ENCODE data around the gene TMEM9. TPM values are rescaled to one million over a fixed set of nuclear protein-coding genes. Genes with fewer than 3 reads are reported as not detected.

Gene TMEM9
- polyA plus RNA-seq, 3 donors: 13.6 to 43.6 (median 22.4) TPM

DNA sequence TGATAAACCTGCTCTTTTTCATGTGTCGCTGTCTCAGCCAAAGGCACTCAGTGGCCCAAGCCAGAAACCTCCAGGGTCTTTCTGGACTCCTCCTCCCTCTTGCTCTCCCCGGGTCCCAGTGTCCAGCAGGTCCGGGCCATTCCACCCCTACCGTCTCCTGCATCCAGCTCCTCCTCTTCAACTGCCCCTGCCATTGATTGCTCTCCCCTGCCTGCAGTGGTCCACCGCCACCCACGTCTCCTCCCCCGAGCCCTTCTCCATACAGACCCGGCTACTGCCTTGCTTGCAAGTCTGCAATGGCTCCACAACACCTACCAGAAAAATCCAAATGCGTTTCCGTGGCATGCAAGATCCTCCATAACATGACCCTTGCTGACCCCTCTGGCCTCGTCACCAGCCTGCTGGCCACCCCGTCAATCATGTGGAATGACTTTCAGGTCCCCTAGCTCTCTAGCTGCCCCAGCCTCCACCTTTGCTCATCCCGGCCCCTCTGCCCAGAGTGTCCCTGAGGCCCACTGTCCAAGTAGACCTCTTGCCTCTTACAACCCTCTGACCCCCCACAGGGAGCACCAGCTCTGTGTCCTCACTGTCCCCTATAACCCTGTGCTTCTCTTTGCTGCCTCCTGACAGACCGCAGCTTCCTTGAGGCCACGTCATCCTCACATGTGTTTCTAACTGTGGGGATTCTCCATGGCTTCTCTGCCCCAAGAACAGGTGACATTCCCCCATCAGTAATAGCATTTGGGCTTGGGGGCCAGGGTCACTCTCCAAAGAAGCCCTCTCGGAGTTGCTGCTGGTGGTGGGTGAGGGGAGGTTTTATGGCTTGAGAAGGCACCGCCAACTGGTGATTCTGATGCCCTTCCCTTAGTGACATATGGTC, 57.1 kb downstream of the TMEM9 start:
- intact Hi-C loops (cut with micrococcal nuclease): no loop called here
- peaks cover 2 to 6% (median 3%) of the 10 kb centered on the region in 3 donors for H3K27me3 Mint-ChIP-seq (ENCODE audit: low read depth in 3 of 3)
- no peak overlapping the region for H3K27ac Mint-ChIP-seq

DNA sequence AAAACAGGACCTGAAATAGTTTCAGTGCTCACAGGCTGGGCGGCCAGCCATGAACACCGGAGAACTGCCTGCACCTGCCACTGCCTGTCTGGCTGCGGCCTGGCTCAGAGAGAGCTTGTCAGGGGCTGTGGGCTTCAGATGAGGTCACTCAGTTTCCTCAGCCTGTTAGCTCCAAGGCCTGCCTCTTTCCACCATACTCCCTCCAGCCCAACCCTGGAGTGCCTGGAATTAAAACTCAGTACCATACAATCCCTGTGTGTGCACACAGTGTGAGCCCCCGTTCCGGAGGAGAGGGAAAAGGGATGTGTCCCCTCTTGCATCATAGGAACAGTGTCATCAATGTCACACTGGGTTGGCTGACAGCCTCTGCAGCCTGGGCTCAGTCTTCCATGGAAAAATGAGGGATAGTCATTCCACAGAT, 58.2 kb downstream of the TMEM9 start:
- Histone ChIP-seq H3K9ac (ENCODE audit: insufficient read depth, low read length, poor library complexity, severe bottlenecking) (no peak overlapping the region), H3K27ac (ENCODE audit: low read depth in 1 of 2, low read length in 2 of 2) (no peak overlapping the region), H2AFZ (ENCODE audit: insufficient read depth, low read depth, low read length, poor library complexity, severe bottlenecking) (no peak overlapping the region), H3K9me3 (replicated peaks in 1 of 2; ENCODE audit: control insufficient read depth in 1 of 2, insufficient read depth in 1 of 2, low read length in 2 of 2) (no peaks in the 10 kb centered on the region), H3K79me2 (ENCODE audit: insufficient read depth, low read length) (no peaks in the 10 kb centered on the region), H3K36me3 (replicated peaks in 1 of 2; ENCODE audit: control insufficient read depth in 1 of 2, insufficient read depth in 2 of 2, low read length in 2 of 2) (no peaks in the 10 kb centered on the region), H3K4me2 (replicated peaks; ENCODE audit: extremely low read depth, low read length, poor library complexity, severe bottlenecking) (no peak overlapping the region), H3K4me3 (replicated peaks in 1 of 3; ENCODE audit: low read depth in 2 of 3, low read length in 3 of 3) (no peak overlapping the region), H3K27me3 (ENCODE audit: control insufficient read depth in 2 of 2, insufficient read depth in 2 of 2, low read length in 2 of 2) (no peaks in the 10 kb centered on the region), H3K4me1 (ENCODE audit: control insufficient read depth in 1 of 2, insufficient read depth in 2 of 2, low read length in 2 of 2) (no peaks in the 10 kb centered on the region), H4K20me1 (ENCODE audit: insufficient read depth, low read length) (no peaks in the 10 kb centered on the region)
- Mint-ChIP-seq H3K9me3 (no peaks in the 10 kb centered on the region), H3K4me3 (no peak overlapping the region), H3K27ac (no peak overlapping the region), H3K27me3 (ENCODE audit: low read depth in 3 of 3) (peaks cover 3 to 5% (median 4%) of the 10 kb centered on the region in 3 donors), H3K36me3 (no peaks in the 10 kb centered on the region), H3K4me1 (no peaks in the 10 kb centered on the region)
- intact Hi-C loops (cut with micrococcal nuclease): no loop called here
- TF ChIP-seq, protein P1, sequence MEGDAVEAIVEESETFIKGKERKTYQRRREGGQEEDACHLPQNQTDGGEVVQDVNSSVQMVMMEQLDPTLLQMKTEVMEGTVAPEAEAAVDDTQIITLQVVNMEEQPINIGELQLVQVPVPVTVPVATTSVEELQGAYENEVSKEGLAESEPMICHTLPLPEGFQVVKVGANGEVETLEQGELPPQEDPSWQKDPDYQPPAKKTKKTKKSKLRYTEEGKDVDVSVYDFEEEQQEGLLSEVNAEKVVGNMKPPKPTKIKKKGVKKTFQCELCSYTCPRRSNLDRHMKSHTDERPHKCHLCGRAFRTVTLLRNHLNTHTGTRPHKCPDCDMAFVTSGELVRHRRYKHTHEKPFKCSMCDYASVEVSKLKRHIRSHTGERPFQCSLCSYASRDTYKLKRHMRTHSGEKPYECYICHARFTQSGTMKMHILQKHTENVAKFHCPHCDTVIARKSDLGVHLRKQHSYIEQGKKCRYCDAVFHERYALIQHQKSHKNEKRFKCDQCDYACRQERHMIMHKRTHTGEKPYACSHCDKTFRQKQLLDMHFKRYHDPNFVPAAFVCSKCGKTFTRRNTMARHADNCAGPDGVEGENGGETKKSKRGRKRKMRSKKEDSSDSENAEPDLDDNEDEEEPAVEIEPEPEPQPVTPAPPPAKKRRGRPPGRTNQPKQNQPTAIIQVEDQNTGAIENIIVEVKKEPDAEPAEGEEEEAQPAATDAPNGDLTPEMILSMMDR (IDR thresholded peaks at IDR 0.05): no peak
- 75% methylated on average over 3 of the region's 5 CpGs for WGBS (ENCODE audit: insufficient coverage)
- no peak for DNase-seq

More for the DNA sequence above, 57.1 kb downstream of the TMEM9 start:
- 92% methylated on average over 13 of the region's 17 CpGs for WGBS (ENCODE audit: insufficient coverage)
- Histone ChIP-seq H3K9me3 (replicated peaks in 1 of 2; ENCODE audit: control insufficient read depth in 1 of 2, insufficient read depth in 1 of 2, low read length in 2 of 2) (no peaks in the 10 kb centered on the region), H3K36me3 (replicated peaks in 1 of 2; ENCODE audit: control insufficient read depth in 1 of 2, insufficient read depth in 2 of 2, low read length in 2 of 2) (no peaks in the 10 kb centered on the region), H3K4me3 (replicated peaks in 1 of 3; ENCODE audit: low read depth in 2 of 3, low read length in 3 of 3) (no peak overlapping the region), H3K4me1 (ENCODE audit: control insufficient read depth in 1 of 2, insufficient read depth in 2 of 2, low read length in 2 of 2) (no peaks in the 10 kb centered on the region), H2AFZ (ENCODE audit: insufficient read depth, low read depth, low read length, poor library complexity, severe bottlenecking) (no peak overlapping the region), H4K20me1 (ENCODE audit: insufficient read depth, low read length) (no peaks in the 10 kb centered on the region), H3K27me3 (ENCODE audit: control insufficient read depth in 2 of 2, insufficient read depth in 2 of 2, low read length in 2 of 2) (no peaks in the 10 kb centered on the region), H3K4me2 (replicated peaks; ENCODE audit: extremely low read depth, low read length, poor library complexity, severe bottlenecking) (no peak overlapping the region), H3K27ac (ENCODE audit: low read depth in 1 of 2, low read length in 2 of 2) (no peak overlapping the region), H3K79me2 (ENCODE audit: insufficient read depth, low read length) (no peaks in the 10 kb centered on the region), H3K9ac (ENCODE audit: insufficient read depth, low read length, poor library complexity, severe bottlenecking) (no peak overlapping the region)
- H3K9me3 Mint-ChIP-seq: no peaks in the 10 kb centered on the region
- no peaks in the 10 kb centered on the region for H3K4me1 Mint-ChIP-seq
- no peak overlapping the region for H3K4me3 Mint-ChIP-seq
- no peaks in the 10 kb centered on the region for H3K36me3 Mint-ChIP-seq
- TF ChIP-seq, protein P1 (IDR thresholded peaks at IDR 0.05): no peak
- no peak for DNase-seq
